IMR-90 (cell line): ENCODE results near the gene LYPD6B. TPM values are rescaled to one million over a fixed set of nuclear protein-coding genes. Genes with fewer than 3 reads are reported as not detected.

Source experiments
- ATAC-seq: fragments of 200-7000 bp; cut with Tn5 transposase; 2 replicates; pipeline ENCODE4 v1.9.1; 2020; ENCODE audit warnings: low read depth, mild to moderate bottlenecking, moderate library complexity
- BruUV-seq: library from RNA; stranded (reverse); fragments of 400-500 nt; replicated peaks from 2 replicates; lab custom pipeline; 2021; lab: Mats Ljungman, UMichigan
- CTCF ChIA-PET: fragments of 300-600 bp; formaldehyde crosslinking; extraction: SDS; loops from one replicate; lab custom pipeline; 2021; ENCODE audit warnings: antibody characterized with exemption; lab: Yijun Ruan, JAX
- POLR2A ChIA-PET: fragments of 300-600 bp; sonication (Branson Sonifier 250); formaldehyde crosslinking; loops from one replicate; lab custom pipeline; 2022; ENCODE audit warnings: antibody characterized with exemption; ENCODE audit not compliant: unreplicated experiment; lab: Charles Lee
- DNase-seq: peaks from one replicate; pipeline ENCODE4 v3.0.0; 2013
- H2AFZ ChIP-seq: replicated peaks from 2 replicates; pipeline ENCODE3; 2013; ENCODE audit warnings: low read length, mild to moderate bottlenecking; ENCODE audit not compliant: poor library complexity
- H2AK5ac ChIP-seq: 2 replicates; pipeline ENCODE4 v1.6.1; 2013; ENCODE audit warnings: low read depth, low read length, inconsistent platforms
- H2AK9ac ChIP-seq: replicated peaks from 2 replicates; pipeline ENCODE3; 2013; ENCODE audit warnings: mild to moderate bottlenecking, low read depth, low read length, moderate library complexity; ENCODE audit not compliant: poor library complexity
- H2BK120ac ChIP-seq: 2 replicates; pipeline ENCODE4 v1.6.1; 2013; ENCODE audit warnings: low read depth, low read length, inconsistent platforms
- H2BK15ac ChIP-seq: 3 replicates; pipeline ENCODE4 v1.6.1; 2013; ENCODE audit warnings: low read depth, low read length, inconsistent platforms
- H2BK20ac ChIP-seq: 2 replicates; pipeline ENCODE4 v1.6.1; 2013; ENCODE audit warnings: low read depth, mild to moderate bottlenecking, inconsistent platforms, low read length, moderate library complexity
- H2BK5ac ChIP-seq: 2 replicates; pipeline ENCODE4 v1.6.1; 2013; ENCODE audit warnings: mild to moderate bottlenecking, low read depth, low read length, inconsistent platforms; ENCODE audit not compliant: poor library complexity, severe bottlenecking
- H3K14ac ChIP-seq: replicated peaks from 2 replicates; pipeline ENCODE4 v1.6.1; 2013; ENCODE audit warnings: low read depth, low read length, inconsistent platforms
- H3K18ac ChIP-seq: 2 replicates; pipeline ENCODE4 v1.6.1; 2013; ENCODE audit warnings: low read depth, low read length, control low read depth
- H3K23ac ChIP-seq: 2 replicates; pipeline ENCODE4 v1.6.1; 2013; ENCODE audit warnings: low read depth, low read length, inconsistent platforms
- H3K27ac ChIP-seq: 2 replicates; pipeline ENCODE4 v1.5.1; 2013; ENCODE audit warnings: mild to moderate bottlenecking, control low read depth, low read length; ENCODE audit not compliant: insufficient read depth
- H3K27me3 ChIP-seq: 2 replicates; pipeline ENCODE4 v1.6.1; 2013; ENCODE audit warnings: low read length; ENCODE audit not compliant: control insufficient read depth, insufficient read depth
- H3K36me3 ChIP-seq: 2 replicates; pipeline ENCODE4 v1.6.1; 2013; ENCODE audit warnings: low read length, mixed read lengths; ENCODE audit not compliant: control insufficient read depth, insufficient read depth
- H3K4ac ChIP-seq: 2 replicates; pipeline ENCODE4 v1.6.1; 2013; ENCODE audit warnings: low read depth, low read length, inconsistent platforms
- H3K4me1 ChIP-seq: 2 replicates; pipeline ENCODE4 v1.6.1; 2013; ENCODE audit warnings: low read length, mixed read lengths; ENCODE audit not compliant: control insufficient read depth, insufficient read depth
- H3K4me2 ChIP-seq: 2 replicates; pipeline ENCODE4 v1.6.1; 2013; ENCODE audit warnings: low read depth, mild to moderate bottlenecking, control low read depth, low read length, moderate library complexity
- H3K4me3 ChIP-seq: 2 replicates; pipeline ENCODE4 v1.5.1; 2013; ENCODE audit warnings: low read depth, mild to moderate bottlenecking, control low read depth, low read length, moderate library complexity; ENCODE audit not compliant: insufficient read depth
- H3K56ac ChIP-seq: 2 replicates; pipeline ENCODE4 v1.6.1; 2013; ENCODE audit warnings: low read length, inconsistent platforms; ENCODE audit not compliant: insufficient read depth; ENCODE audit errors: extremely low read depth
- H3K79me1 ChIP-seq, 2 experiments: 2 replicates each; pipeline ENCODE4 v1.6.1; 2013; ENCODE audit warnings: low read length in 2 of 2, inconsistent platforms in 1 of 2, low read depth in 1 of 2
- H3K9ac ChIP-seq: 2 replicates; pipeline ENCODE4 v1.6.1; 2013; ENCODE audit warnings: low read depth, low read length, control low read depth
- H3K9me1 ChIP-seq: 2 replicates; pipeline ENCODE4 v1.6.1; 2013; ENCODE audit warnings: low read length, inconsistent platforms; ENCODE audit not compliant: insufficient read depth
- H3K9me3 ChIP-seq: 2 replicates; pipeline ENCODE4 v1.6.1; 2013; ENCODE audit warnings: low read length; ENCODE audit not compliant: control insufficient read depth, insufficient read depth
- H4K20me1 ChIP-seq: 2 replicates; pipeline ENCODE4 v1.6.1; 2013; ENCODE audit warnings: low read length, inconsistent platforms; ENCODE audit not compliant: insufficient read depth
- H4K5ac ChIP-seq: 2 replicates; pipeline ENCODE4 v1.6.1; 2013; ENCODE audit warnings: mild to moderate bottlenecking, low read depth, low read length, control low read depth
- H4K8ac ChIP-seq, 2 experiments: 2 replicates each; pipeline ENCODE4 v1.6.1; 2013; ENCODE audit warnings: low read depth in 2 of 2, low read length in 2 of 2, control low read depth in 1 of 2, inconsistent platforms in 1 of 2
- H4K91ac ChIP-seq: 2 replicates; pipeline ENCODE4 v1.6.1; 2013; ENCODE audit warnings: low read depth, low read length, inconsistent platforms; ENCODE audit not compliant: insufficient read depth
- CTCF ChIP-seq: conservative IDR thresholded peaks from 2 replicates; pipeline ENCODE4 v1.5.1; 2012; ENCODE audit warnings: mild to moderate bottlenecking, low read depth, low read length, improper control_type of control experiment
- MXI1 ChIP-seq: IDR thresholded peaks from 2 replicates; pipeline ENCODE4 v1.6.1; 2012; ENCODE audit warnings: low read depth, mild to moderate bottlenecking, low read length, moderate library complexity, borderline replicate concordance
- RFX5 ChIP-seq: IDR thresholded peaks from 2 replicates; pipeline ENCODE4 v1.8.0; 2012; ENCODE audit warnings: low read depth, mild to moderate bottlenecking, low read length, moderate library complexity
- WGBS, 2 experiments: methylation state at CpG; one replicate each; pipeline versions ENCODE4 v1.1.5 to v1.1.7; 2013; ENCODE audit warnings: missing lambda C conversion rate in 2 of 2; ENCODE audit not compliant: insufficient read length in 1 of 2; ENCODE audit errors: extremely low coverage in 2 of 2; 5-methylcytosine and 5-hydroxymethylcytosine counted together
- dilution Hi-C: fragments of 300-500 bp; cut with HindIII; formaldehyde crosslinking; loops from one replicate; pipeline ENCODE4 v1.14.3; 2018; ENCODE audit warnings: low sequenced_read_pairs; ENCODE audit not compliant: unreplicated experiment
- in situ Hi-C: fragments of 300-500 bp; cut with MboI; formaldehyde crosslinking; loops from 3 replicates; pipeline ENCODE4 v1.14.3; 2019; ENCODE audit warnings: low sequenced_read_pairs, inconsistent platforms, mixed read lengths
- intact Hi-C: fragments of 100-400 bp; cut with micrococcal nuclease; formaldehyde crosslinking; loops from 2 replicates; pipeline ENCODE4 v1.10.0; 2022
- polyA plus RNA-seq, 3 experiments: library from polyadenylated mRNA; depleted of rRNA; stranded (reverse); fragments of >200 nt; gene quantifications; 2 replicates each; pipeline ENCODE4 v1.2.3, GENCODE V29; 2012; ENCODE audit warnings: low replicate concordance in 1 of 3
- total RNA-seq: library from RNA; depleted of rRNA; stranded (reverse); fragments of >200 nt; gene quantifications from 2 replicates; pipeline ENCODE4 v1.2.3, GENCODE V29; 2012

Gene LYPD6B
- total and polyA plus RNA-seq, 2 of the 4 experiments (the other 2 are of a cell fraction), result 0.05 TPM; not detected in 1

- intact Hi-C loops, result no loop called here
- no TSS peak for BruUV-seq
- in situ Hi-C loops, result no loop called here
These were observed 3.0 kb downstream of the LYPD6B start for GRCh38 chr2:149041482-149041881.

More at GRCh38 chr2:149041482-149041881, 3.0 kb downstream of the LYPD6B start:
- Histone ChIP-seq H3K4ac (no peak overlapping the region), H2BK20ac (no peak overlapping the region), H4K8ac (no peak overlapping the region), H3K56ac (no peak overlapping the region), H2AK5ac (no peak overlapping the region), H4K5ac (no peak overlapping the region), H3K18ac (no peak overlapping the region), H4K91ac (no peak overlapping the region), H2BK15ac (no peak overlapping the region), H3K9me1 (no peaks in the 10 kb centered on the region), H3K23ac (no peak overlapping the region), H2AK9ac (no peak overlapping the region), H3K79me1 (no peaks in the 10 kb centered on the region), H3K27me3 (peaks cover 32% of the 10 kb centered on the region), H3K27ac (no peak overlapping the region), H2BK120ac (no peak overlapping the region), H3K9me3 (no peaks in the 10 kb centered on the region), H2AFZ (no peak overlapping the region), H4K20me1 (no peaks in the 10 kb centered on the region), H3K4me3 (no peak overlapping the region), H3K36me3 (no peaks in the 10 kb centered on the region), H3K4me2 (no peak overlapping the region), H3K14ac (no peak overlapping the region), H3K9ac (no peak overlapping the region), H3K4me1 (no peaks in the 10 kb centered on the region), H2BK5ac (no peak overlapping the region)
- DNase-seq, result no peak
- ATAC-seq, result no peak
- WGBS, 2 experiments, result no CpG with 5 or more reads among the region's 1 CpG
- CTCF ChIA-PET, result interaction anchor here (1.2 kb wide), 1 partner anchor 8 kb away, joined by 3 read pairs; no protein-coding TSS in a partner anchor
- dilution Hi-C loops, result no loop called here
- POLR2A ChIA-PET, result no interaction called here
- no peak for TF ChIP-seq CTCF
- no peak for TF ChIP-seq MXI1
- TF ChIP-seq RFX5, result no peak
